ENCODE measurements around the gene ADAM17.

DNA sequence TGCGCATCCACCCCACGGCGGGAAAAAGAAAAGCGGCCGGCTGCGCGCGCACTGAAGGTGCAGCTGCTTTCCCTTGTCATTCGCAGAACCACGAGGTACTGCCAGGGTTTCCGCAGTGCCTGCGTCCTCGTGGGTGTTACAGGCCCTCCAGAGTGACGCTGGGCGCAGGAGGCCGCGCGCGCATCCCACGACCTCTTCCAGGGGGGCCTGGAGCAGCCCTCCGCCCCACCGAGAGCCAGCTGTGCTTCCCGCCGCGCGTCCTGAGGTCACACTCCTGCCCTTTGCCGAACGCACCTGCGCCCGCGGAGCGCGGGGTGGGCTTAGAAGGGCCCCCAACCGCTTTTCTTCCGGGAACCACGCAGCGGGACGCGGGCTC lies 81.7 kb downstream of the ADAM17 start:
- no peak for TF ChIP-seq EZH2 (IDR thresholded peaks at IDR 0.05; ENCODE audit: low read length)
- no peak for TF ChIP-seq CTCF (optimal IDR thresholded peaks at IDR 0.05 in 1 of 3, IDR thresholded peaks at IDR 0.05 in 1 of 3, conservative IDR thresholded peaks at IDR 0.05 in 1 of 3; ENCODE audit: extremely low read depth in 1 of 3, insufficient read depth in 2 of 3, low read length in 3 of 3)

Measured in keratinocyte (primary cell).